Right lobe of liver (tissue), 4 donors: Measurements from ENCODE around the gene GRB7.

ENCODE experiments used
- CTCF ChIP-seq, 4 donors: fragments of 200-600 bp in 3 of 4; fragments of 450-650 bp in 1 of 4; IDR thresholded peaks; one replicate each; pipeline versions ENCODE4 v1.5.1 to v1.8.0; 2016 to 2022; ENCODE audit warnings: antibody characterized with exemption in 4 of 4, mild to moderate bottlenecking in 2 of 4
- POLR2A ChIP-seq: fragments of 450-650 bp; IDR thresholded peaks from one replicate; pipeline ENCODE4 v1.6.1; 2017; ENCODE audit warnings: antibody characterized with exemption, mild to moderate bottlenecking
- donor health status: DM: no; HTN: no; CAD: no.
- donor health status: DM: no; HTN: no; CAD: no.
- donor health status: DM: no; HTN: yes; CAD: no.

- TF ChIP-seq CTCF (IDR thresholded peaks at IDR 0.05) (no peak), POLR2A (no peak)
Measured at GRCh38 chr17:39688945-39689344, 48.8 kb upstream of the GRB7 start.
